ENCODE results near the gene PRKCH. TPM values are rescaled to one million over a fixed set of nuclear protein-coding genes. Genes with fewer than 3 reads are reported as not detected.

Gene PRKCH
- total and polyA plus RNA-seq, 2 experiments from 2014 or later = 2.4 to 3.5 TPM

DNA sequence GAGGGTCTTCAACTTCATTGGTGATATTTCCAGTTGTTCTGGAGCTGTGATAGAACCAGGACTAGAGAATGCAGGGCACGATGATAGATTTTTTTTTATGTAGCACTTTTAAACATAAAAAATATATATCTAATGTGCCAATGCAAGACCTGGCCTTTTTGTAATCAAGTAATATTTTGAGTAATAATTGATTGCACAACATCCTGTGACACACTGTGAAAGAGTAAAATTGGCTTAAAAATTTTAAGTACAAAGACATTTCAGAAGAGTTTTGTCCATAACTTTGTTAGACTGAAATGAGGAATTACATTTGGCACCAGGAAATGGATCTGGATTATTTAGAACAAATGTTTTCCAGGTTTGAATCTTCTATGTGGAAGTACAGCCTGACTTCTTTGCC lies 22.1 kb downstream of the PRKCH start:
- in situ Hi-C loops (cut with MboI) = no loop called here
- no peaks in the 10 kb centered on the region for H3K79me2 ChIP-seq (ENCODE audit: insufficient read depth)
- no peaks in the 10 kb centered on the region; the same call in 1 of the 2 replicates for H3K27me3 ChIP-seq (replicated peaks; ENCODE audit: insufficient read depth)

DNA sequence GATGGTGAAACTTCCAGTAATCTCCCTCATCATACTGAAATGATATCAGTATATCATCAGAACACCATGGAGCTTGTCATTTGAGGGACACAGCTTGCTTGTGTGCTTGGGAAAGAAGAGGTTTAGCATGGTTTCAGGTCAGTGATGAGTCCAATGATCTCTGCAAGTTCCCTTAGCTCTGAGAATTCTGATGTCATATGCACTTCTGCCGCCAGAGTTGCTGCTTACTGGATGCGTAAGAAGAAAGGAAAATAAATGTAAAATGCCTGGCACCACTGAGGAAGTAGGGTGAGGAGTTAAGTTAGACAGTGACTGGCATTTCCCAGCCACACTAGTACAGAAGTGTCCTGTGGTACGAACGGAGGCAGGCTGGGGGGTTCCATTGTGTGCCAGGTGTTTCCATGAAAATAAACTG lies 22.6 kb downstream of the PRKCH start:
- no peak for DNase-seq
- WGBS, 2 experiments (ENCODE audit: low coverage in 1 of 2, low lambda C conversion rate in 2 of 2, missing lambda C conversion rate in 2 of 2) = 74 to 81% methylated on average over 4 of the region's 4 CpGs
- Histone ChIP-seq H4K20me1 (ENCODE audit: insufficient read depth) (no peaks in the 10 kb centered on the region), H2AFZ (no peak overlapping the region), H3K4me3 (no peak overlapping the region), H3K79me2 (ENCODE audit: insufficient read depth) (no peaks in the 10 kb centered on the region), H3K4me1 (ENCODE audit: insufficient read depth) (no peaks in the 10 kb centered on the region), H3K9ac (no peak overlapping the region), H3K4me2 (ENCODE audit: unreplicated experiment) (no peak overlapping the region), H3K27ac (no peak overlapping the region), H3K36me3 (ENCODE audit: low read depth) (no peaks in the 10 kb centered on the region), H3F3A (ENCODE audit: insufficient read depth) (no peaks in the 10 kb centered on the region), H3K9me2 (ENCODE audit: insufficient read depth) (no peaks in the 10 kb centered on the region), H3K9me3 (ENCODE audit: low read depth) (no peaks in the 10 kb centered on the region), H3K27me3 (replicated peaks; ENCODE audit: insufficient read depth) (no peaks in the 10 kb centered on the region; the same call in 1 of the 2 replicates)
- in situ Hi-C loops (cut with MboI) = no loop called here
- no peak for TF ChIP-seq EZH2phosphoT487 (IDR thresholded peaks at IDR 0.05; ENCODE audit: insufficient read depth, low read depth)
- TF ChIP-seq EZH2 (IDR thresholded peaks at IDR 0.05; ENCODE audit: insufficient read depth, poor library complexity, severe bottlenecking) = no peak

More for the DNA sequence above, 22.1 kb downstream of the PRKCH start:
- Histone ChIP-seq H3K36me3 (ENCODE audit: low read depth) (no peaks in the 10 kb centered on the region), H3K4me3 (no peak overlapping the region), H3K27ac (no peak overlapping the region), H3F3A (ENCODE audit: insufficient read depth) (no peaks in the 10 kb centered on the region), H2AFZ (no peak overlapping the region), H3K9ac (no peak overlapping the region), H3K9me3 (ENCODE audit: low read depth) (no peaks in the 10 kb centered on the region), H4K20me1 (ENCODE audit: insufficient read depth) (no peaks in the 10 kb centered on the region), H3K9me2 (ENCODE audit: insufficient read depth) (no peaks in the 10 kb centered on the region), H3K4me1 (ENCODE audit: insufficient read depth) (no peaks in the 10 kb centered on the region), H3K4me2 (ENCODE audit: unreplicated experiment) (no peak overlapping the region)
- no peak for TF ChIP-seq EZH2phosphoT487 (IDR thresholded peaks at IDR 0.05; ENCODE audit: insufficient read depth, low read depth)
- TF ChIP-seq EZH2 (IDR thresholded peaks at IDR 0.05; ENCODE audit: insufficient read depth, poor library complexity, severe bottlenecking) = no peak
- 0 to 3% methylated on average over 1 of the region's 1 CpG for WGBS, 2 experiments (ENCODE audit: low coverage in 1 of 2, low lambda C conversion rate in 2 of 2, missing lambda C conversion rate in 2 of 2)
- peak; percentile 29 for DNase-seq

DNA sequence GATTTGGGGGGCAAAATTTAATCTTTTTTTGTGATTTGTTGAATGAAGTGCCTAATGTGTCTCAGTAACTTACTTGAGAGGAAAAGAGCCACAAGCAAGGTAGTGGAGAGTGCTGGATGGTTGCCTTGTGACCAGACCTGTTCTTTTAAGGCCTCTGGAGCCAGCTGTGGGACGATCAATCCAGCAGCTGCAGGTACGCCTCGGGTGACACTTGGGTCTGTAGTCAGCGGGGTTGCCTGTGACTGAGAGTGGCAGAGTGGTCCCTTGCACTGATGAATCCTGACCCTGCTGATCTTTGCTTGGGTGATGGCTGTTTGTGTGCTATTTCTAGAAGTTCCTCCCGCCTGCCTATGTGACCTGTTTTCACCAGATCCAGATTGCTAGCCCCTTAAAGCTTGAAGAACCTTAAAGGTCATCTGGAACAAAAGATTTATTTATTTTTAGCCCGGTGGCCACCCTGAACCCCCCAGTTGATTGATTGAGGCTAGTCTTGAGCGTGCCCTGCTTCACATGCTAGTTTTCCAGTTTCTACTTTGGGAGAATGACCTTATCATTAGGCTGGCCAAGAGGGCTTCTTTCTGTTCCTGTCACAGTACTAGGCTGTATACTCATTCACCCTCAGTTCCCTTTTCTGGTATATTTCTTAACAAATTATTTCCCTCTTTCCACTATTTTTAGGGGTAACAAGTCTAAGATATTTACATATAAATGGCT lies 23.2 kb downstream of the PRKCH start:
- no peaks in the 10 kb centered on the region for H3K9me2 ChIP-seq (ENCODE audit: insufficient read depth)
- no peak overlapping the region for H3K4me2 ChIP-seq (ENCODE audit: unreplicated experiment)
- in situ Hi-C loops (cut with MboI) = no loop called here
- no peaks in the 10 kb centered on the region for H3K79me2 ChIP-seq (ENCODE audit: insufficient read depth)
- H4K20me1 ChIP-seq (ENCODE audit: insufficient read depth) = no peaks in the 10 kb centered on the region
- H3K4me1 ChIP-seq (ENCODE audit: insufficient read depth) = no peaks in the 10 kb centered on the region
- TF ChIP-seq EZH2 (IDR thresholded peaks at IDR 0.05; ENCODE audit: insufficient read depth, poor library complexity, severe bottlenecking) = no peak
- TF ChIP-seq EZH2phosphoT487 (IDR thresholded peaks at IDR 0.05; ENCODE audit: insufficient read depth, low read depth) = no peak
- no peaks in the 10 kb centered on the region for H3K36me3 ChIP-seq (ENCODE audit: low read depth)
- no peak overlapping the region for H3K27ac ChIP-seq
- no peak for DNase-seq
- no peak overlapping the region for H3K9ac ChIP-seq
- no peaks in the 10 kb centered on the region; the same call in 1 of the 2 replicates for H3K27me3 ChIP-seq (replicated peaks; ENCODE audit: insufficient read depth)
- 65 to 72% methylated on average over 7 of the region's 7 CpGs for WGBS, 2 experiments (ENCODE audit: low coverage in 1 of 2, low lambda C conversion rate in 2 of 2, missing lambda C conversion rate in 2 of 2)
- no peaks in the 10 kb centered on the region for H3K9me3 ChIP-seq (ENCODE audit: low read depth)
- no peaks in the 10 kb centered on the region for H3F3A ChIP-seq (ENCODE audit: insufficient read depth)
- no peak overlapping the region for H2AFZ ChIP-seq
- H3K4me3 ChIP-seq = no peak overlapping the region

DNA sequence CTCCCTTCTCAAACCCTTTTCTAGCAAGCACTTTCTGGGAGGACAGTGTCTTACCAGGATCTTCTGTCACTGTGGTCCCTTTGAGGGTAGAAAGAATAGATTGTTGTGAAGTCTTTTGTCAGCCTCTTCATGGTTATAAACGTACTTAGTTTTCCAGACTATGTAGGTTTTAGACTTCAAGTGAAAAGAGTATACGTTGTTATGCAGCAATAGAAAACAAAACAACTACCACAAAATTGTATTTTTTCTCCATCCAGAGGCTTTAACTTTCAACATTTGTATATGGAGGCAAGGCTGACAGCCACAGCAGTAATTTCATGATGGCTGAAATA lies 23.7 kb downstream of the PRKCH start:
- TF ChIP-seq EZH2phosphoT487 (IDR thresholded peaks at IDR 0.05; ENCODE audit: insufficient read depth, low read depth) (no peak), EZH2 (IDR thresholded peaks at IDR 0.05; ENCODE audit: insufficient read depth, poor library complexity, severe bottlenecking) (no peak)
- Histone ChIP-seq H3K27me3 (replicated peaks; ENCODE audit: insufficient read depth) (no peaks in the 10 kb centered on the region; the same call in 1 of the 2 replicates), H3K9ac (no peak overlapping the region), H3K4me1 (ENCODE audit: insufficient read depth) (no peaks in the 10 kb centered on the region), H2AFZ (no peak overlapping the region), H3K27ac (no peak overlapping the region), H3K4me2 (ENCODE audit: unreplicated experiment) (no peak overlapping the region), H3K36me3 (ENCODE audit: low read depth) (no peaks in the 10 kb centered on the region), H4K20me1 (ENCODE audit: insufficient read depth) (no peaks in the 10 kb centered on the region), H3K9me3 (ENCODE audit: low read depth) (no peaks in the 10 kb centered on the region), H3K9me2 (ENCODE audit: insufficient read depth) (no peaks in the 10 kb centered on the region), H3K4me3 (no peak overlapping the region), H3K79me2 (ENCODE audit: insufficient read depth) (no peaks in the 10 kb centered on the region), H3F3A (ENCODE audit: insufficient read depth) (no peaks in the 10 kb centered on the region)
- DNase-seq = no peak
- in situ Hi-C loops (cut with MboI) = no loop called here
- WGBS, 2 experiments (ENCODE audit: low coverage in 1 of 2, low lambda C conversion rate in 2 of 2, missing lambda C conversion rate in 2 of 2) = 60 to 78% methylated on average over 2 of the region's 2 CpGs

Data from GM23248 (cell line).